ENCODE data around the gene DVL1.

- TF ChIP-seq POLR2A (IDR thresholded peaks at IDR 0.05), result no peak
- no peak for TF ChIP-seq POLR2AphosphoS5 (IDR thresholded peaks at IDR 0.05)
- TF ChIP-seq CTCF (IDR thresholded peaks at IDR 0.05), result no peak
- TF ChIP-seq EP300 (IDR thresholded peaks at IDR 0.05), result no peak
Measured at GRCh38 chr1:1292442-1292779, 56.8 kb downstream of the DVL1 start.

Measured in sigmoid colon (tissue), 4 donors.